ENCODE data around the gene SKIL. TPM values are rescaled to one million over a fixed set of nuclear protein-coding genes. Genes with fewer than 3 reads are reported as not detected.
A peak's percentile ranks its signal among the peaks of the same experiment; 100 is the strongest.

SKIL gene
- 11.4 TPM for polyA plus RNA-seq (2013)

GRCh38 chr3:170357176-170358041, at the start of gene SKIL:
SKIL (plus strand) TSS chr3:170357715; CDS start chr3:170360332, 2,617 bp downstream.
- Histone ChIP-seq H3K4me1 (ENCODE audit: control extremely low read depth in 1 of 4, control insufficient read depth in 4 of 4, insufficient read depth in 4 of 4, low read length in 3 of 4) (peaks cover 12 to 42% (median 22%) of the 10 kb centered on the region in 4 experiments), H3K27ac (ENCODE audit: insufficient read depth in 1 of 2, low read depth in 1 of 2, low read length in 2 of 2, poor library complexity in 1 of 2, severe bottlenecking in 2 of 2) (peak within 1 kb of the TSS; percentile 90 to 97), H3K4me3 (ENCODE audit: control insufficient read depth in 1 of 7, extremely low read depth in 1 of 7, insufficient read depth in 4 of 7, low read depth in 2 of 7, low read length in 6 of 7) (peak within 1 kb of the TSS; percentile 69 to 87 (median 80)), H3K36me3 (ENCODE audit: control insufficient read depth in 4 of 4, insufficient read depth in 4 of 4, low read length in 3 of 4) (no peaks in the 10 kb centered on the region), H3K27me3 (replicated peaks in 2 of 5; ENCODE audit: control insufficient read depth in 4 of 5, insufficient read depth in 5 of 5, low read length in 4 of 5) (no peaks in the 10 kb centered on the region), H3K9me3 (ENCODE audit: control extremely low read depth in 1 of 5, control insufficient read depth in 4 of 5, insufficient read depth in 2 of 5, low read depth in 1 of 5, low read length in 4 of 5) (no peaks in the 10 kb centered on the region)
- ChIA-PET POLR2A (interaction anchor here (0.6 to 3.8 kb wide), 20 partner anchors 9 to 1737 kb away, joined by 3 to 17 read pairs (median 4); partner anchors contain the start of genes PHC3, PRKCI and TERC), CTCF (interaction anchor here (0.7 to 2.0 kb wide), 4 partner anchors 9 to 48 kb away, joined by 3 to 10 read pairs (median 4); no protein-coding TSS in a partner anchor)
- peak; percentile 97 to 98 (median 98) for DNase-seq
- WGBS (ENCODE audit: insufficient coverage) = under 1% methylated on average over 67 of the region's 124 CpGs

GRCh38 chr3:170309046-170309445, 48.5 kb upstream of the SKIL start:
- Histone ChIP-seq H3K27ac (ENCODE audit: insufficient read depth in 1 of 2, low read depth in 1 of 2, low read length in 2 of 2, poor library complexity in 1 of 2, severe bottlenecking in 2 of 2) (no peak overlapping the region), H3K27me3 (replicated peaks in 2 of 5; ENCODE audit: control insufficient read depth in 4 of 5, insufficient read depth in 5 of 5, low read length in 4 of 5) (no peaks in the 10 kb centered on the region), H3K4me3 (ENCODE audit: control insufficient read depth in 1 of 7, extremely low read depth in 1 of 7, insufficient read depth in 4 of 7, low read depth in 2 of 7, low read length in 6 of 7) (no peak overlapping the region), H3K4me1 (ENCODE audit: control extremely low read depth in 1 of 4, control insufficient read depth in 4 of 4, insufficient read depth in 4 of 4, low read length in 3 of 4) (no peaks in the 10 kb centered on the region), H3K9me3 (ENCODE audit: control extremely low read depth in 1 of 5, control insufficient read depth in 4 of 5, insufficient read depth in 2 of 5, low read depth in 1 of 5, low read length in 4 of 5) (no peaks in the 10 kb centered on the region), H3K36me3 (ENCODE audit: control insufficient read depth in 4 of 4, insufficient read depth in 4 of 4, low read length in 3 of 4) (peaks cover 0 to under 1% (median 0%) of the 10 kb centered on the region in 4 experiments)
- ChIA-PET POLR2A (interaction anchor here (1.6 to 2.6 kb wide), 2 partner anchors 48 to 52 kb away, joined by 5 to 13 read pairs; partner anchors contain the start of gene SKIL), CTCF (interaction anchor here (0.6 to 3.4 kb wide), 17 partner anchors 8 to 138 kb away, joined by 3 to 13 read pairs (median 5); no protein-coding TSS in a partner anchor)
- no CpG with 5 or more reads among the region's 1 CpG for WGBS (ENCODE audit: insufficient coverage)
- peak in 1 of 3 donors; percentile 19 for DNase-seq

GRCh38 chr3:170317954-170318353, 39.6 kb upstream of the SKIL start:
- H3K27me3 ChIP-seq (replicated peaks in 2 of 5; ENCODE audit: control insufficient read depth in 4 of 5, insufficient read depth in 5 of 5, low read length in 4 of 5) = no peaks in the 10 kb centered on the region
- H3K9me3 ChIP-seq (ENCODE audit: control extremely low read depth in 1 of 5, control insufficient read depth in 4 of 5, insufficient read depth in 2 of 5, low read depth in 1 of 5, low read length in 4 of 5) = no peaks in the 10 kb centered on the region
- no peak overlapping the region for H3K4me3 ChIP-seq (ENCODE audit: control insufficient read depth in 1 of 7, extremely low read depth in 1 of 7, insufficient read depth in 4 of 7, low read depth in 2 of 7, low read length in 6 of 7)
- H3K4me1 ChIP-seq (ENCODE audit: control extremely low read depth in 1 of 4, control insufficient read depth in 4 of 4, insufficient read depth in 4 of 4, low read length in 3 of 4) = no peaks in the 10 kb centered on the region
- DNase-seq = no peak
- 69% methylated on average over 2 of the region's 3 CpGs for WGBS (ENCODE audit: insufficient coverage)
- POLR2A ChIA-PET = interaction anchor here (1.7 kb wide), 1 partner anchor 39 kb away, joined by 8 read pairs; the partner anchor contains the start of gene SKIL
- CTCF ChIA-PET = interaction anchor here (0.8 to 2.0 kb wide), 5 partner anchors 8 to 43 kb away, joined by 3 to 9 read pairs (median 5); no protein-coding TSS in a partner anchor
- H3K36me3 ChIP-seq (ENCODE audit: control insufficient read depth in 4 of 4, insufficient read depth in 4 of 4, low read length in 3 of 4) = no peaks in the 10 kb centered on the region
- H3K27ac ChIP-seq (ENCODE audit: insufficient read depth in 1 of 2, low read depth in 1 of 2, low read length in 2 of 2, poor library complexity in 1 of 2, severe bottlenecking in 2 of 2) = no peak overlapping the region

GRCh38 chr3:170320461-170321121, 36.9 kb upstream of the SKIL start:
- H3K4me1 ChIP-seq (ENCODE audit: control extremely low read depth in 1 of 4, control insufficient read depth in 4 of 4, insufficient read depth in 4 of 4, low read length in 3 of 4) = no peaks in the 10 kb centered on the region
- H3K27me3 ChIP-seq (replicated peaks in 2 of 5; ENCODE audit: control insufficient read depth in 4 of 5, insufficient read depth in 5 of 5, low read length in 4 of 5) = no peaks in the 10 kb centered on the region
- ChIA-PET CTCF (interaction anchor here (1.1 kb wide), 1 partner anchor 36 kb away, joined by 3 read pairs; no protein-coding TSS in a partner anchor), POLR2A (no interaction called here)
- DNase-seq = no peak
- no peaks in the 10 kb centered on the region for H3K9me3 ChIP-seq (ENCODE audit: control extremely low read depth in 1 of 5, control insufficient read depth in 4 of 5, insufficient read depth in 2 of 5, low read depth in 1 of 5, low read length in 4 of 5)
- no peak overlapping the region for H3K27ac ChIP-seq (ENCODE audit: insufficient read depth in 1 of 2, low read depth in 1 of 2, low read length in 2 of 2, poor library complexity in 1 of 2, severe bottlenecking in 2 of 2)
- H3K36me3 ChIP-seq (ENCODE audit: control insufficient read depth in 4 of 4, insufficient read depth in 4 of 4, low read length in 3 of 4) = no peaks in the 10 kb centered on the region
- 100% methylated on average over 4 of the region's 7 CpGs for WGBS (ENCODE audit: insufficient coverage)
- no peak overlapping the region for H3K4me3 ChIP-seq (ENCODE audit: control insufficient read depth in 1 of 7, extremely low read depth in 1 of 7, insufficient read depth in 4 of 7, low read depth in 2 of 7, low read length in 6 of 7)

GRCh38 chr3:170321321-170322034, 36.0 kb upstream of the SKIL start:
- ChIA-PET POLR2A (no interaction called here), CTCF (interaction anchor here (1.0 to 1.1 kb wide), 2 partner anchors 35 to 489 kb away, joined by 3 read pairs; no protein-coding TSS in a partner anchor)
- peak in 1 of 3 donors; percentile 15 for DNase-seq
- no peaks in the 10 kb centered on the region for H3K4me1 ChIP-seq (ENCODE audit: control extremely low read depth in 1 of 4, control insufficient read depth in 4 of 4, insufficient read depth in 4 of 4, low read length in 3 of 4)
- no peak overlapping the region for H3K4me3 ChIP-seq (ENCODE audit: control insufficient read depth in 1 of 7, extremely low read depth in 1 of 7, insufficient read depth in 4 of 7, low read depth in 2 of 7, low read length in 6 of 7)
- H3K36me3 ChIP-seq (ENCODE audit: control insufficient read depth in 4 of 4, insufficient read depth in 4 of 4, low read length in 3 of 4) = no peaks in the 10 kb centered on the region
- WGBS (ENCODE audit: insufficient coverage) = 91% methylated on average over 10 of the region's 11 CpGs
- H3K27ac ChIP-seq (ENCODE audit: insufficient read depth in 1 of 2, low read depth in 1 of 2, low read length in 2 of 2, poor library complexity in 1 of 2, severe bottlenecking in 2 of 2) = no peak overlapping the region
- H3K9me3 ChIP-seq (ENCODE audit: control extremely low read depth in 1 of 5, control insufficient read depth in 4 of 5, insufficient read depth in 2 of 5, low read depth in 1 of 5, low read length in 4 of 5) = no peaks in the 10 kb centered on the region
- H3K27me3 ChIP-seq (replicated peaks in 2 of 5; ENCODE audit: control insufficient read depth in 4 of 5, insufficient read depth in 5 of 5, low read length in 4 of 5) = no peaks in the 10 kb centered on the region

- no peak overlapping the region for H3K4me3 ChIP-seq (ENCODE audit: control insufficient read depth in 1 of 7, extremely low read depth in 1 of 7, insufficient read depth in 4 of 7, low read depth in 2 of 7, low read length in 6 of 7)
- POLR2A ChIA-PET = no interaction called here
Measured at GRCh38 chr3:170322566-170323269, 34.8 kb upstream of the SKIL start.

More at GRCh38 chr3:170322566-170323269, 34.8 kb upstream of the SKIL start:
- peaks cover 0 to 3% (median 0%) of the 10 kb centered on the region in 5 experiments for H3K9me3 ChIP-seq (ENCODE audit: control extremely low read depth in 1 of 5, control insufficient read depth in 4 of 5, insufficient read depth in 2 of 5, low read depth in 1 of 5, low read length in 4 of 5)
- no peaks in the 10 kb centered on the region for H3K4me1 ChIP-seq (ENCODE audit: control extremely low read depth in 1 of 4, control insufficient read depth in 4 of 4, insufficient read depth in 4 of 4, low read length in 3 of 4)
- WGBS (ENCODE audit: insufficient coverage) = 100% methylated on average over 5 of the region's 10 CpGs
- H3K27ac ChIP-seq (ENCODE audit: insufficient read depth in 1 of 2, low read depth in 1 of 2, low read length in 2 of 2, poor library complexity in 1 of 2, severe bottlenecking in 2 of 2) = no peak overlapping the region
- H3K36me3 ChIP-seq (ENCODE audit: control insufficient read depth in 4 of 4, insufficient read depth in 4 of 4, low read length in 3 of 4) = no peaks in the 10 kb centered on the region
- CTCF ChIA-PET = no interaction called here
- no peaks in the 10 kb centered on the region for H3K27me3 ChIP-seq (replicated peaks in 2 of 5; ENCODE audit: control insufficient read depth in 4 of 5, insufficient read depth in 5 of 5, low read length in 4 of 5)
- DNase-seq = no peak

Data from common myeloid progenitor, CD34-positive (primary cell).